Gastroesophageal sphincter (tissue), 4 donors: ENCODE data around the gene GTPBP2. TPM values are rescaled to one million over a fixed set of nuclear protein-coding genes. Genes with fewer than 3 reads are reported as not detected.

Experiments
- ATAC-seq: fragments of 150-250 bp; one replicate; pipeline ENCODE4 v1.9.1; 2016; ENCODE audit warnings: mild to moderate bottlenecking, moderate library complexity
- H3K27ac ChIP-seq, 4 donors: fragments of 200-600 bp; sonication (generic) in 3 of 4; 1 replicate in 3 of 4; 2 replicates in 1 of 4; pipeline ENCODE4 v1.5.1; 2016 to 2019
- H3K27me3 ChIP-seq: fragments of 200-600 bp; sonication (generic); one replicate; pipeline ENCODE4 v1.5.1; 2019
- H3K36me3 ChIP-seq, 2 donors: fragments of 200-600 bp; sonication (generic); one replicate each; pipeline ENCODE4 v1.5.1; 2019; ENCODE audit warnings: control low read depth in 1 of 2
- H3K4me1 ChIP-seq, 3 donors: fragments of 200-600 bp; sonication (generic); 1 replicate in 2 of 3; 2 replicates in 1 of 3; pipeline ENCODE4 v1.5.1; 2016 to 2019; ENCODE audit warnings: control low read depth in 2 of 3
- H3K4me3 ChIP-seq, 2 donors: fragments of 200-600 bp; sonication (generic); one replicate each; pipeline ENCODE4 v1.5.1; 2019; ENCODE audit warnings: mild to moderate bottlenecking in 1 of 2, moderate library complexity in 1 of 2
- H3K9me3 ChIP-seq, 3 donors: fragments of 200-600 bp; sonication (generic); one replicate each; pipeline ENCODE4 v1.5.1; 2017 to 2019; ENCODE audit warnings: control low read depth in 2 of 3
- EP300 ChIP-seq: sonication (generic); formaldehyde crosslinking; IDR thresholded peaks from one replicate; pipeline ENCODE4 v1.6.1; 2017; ENCODE audit warnings: antibody characterized with exemption, mild to moderate bottlenecking
- POLR2A ChIP-seq, 2 donors: fragments of 450-650 bp; IDR thresholded peaks; one replicate each; pipeline ENCODE4 v1.6.1; 2017; ENCODE audit warnings: antibody characterized with exemption in 2 of 2, mild to moderate bottlenecking in 2 of 2, moderate library complexity in 1 of 2
- POLR2AphosphoS5 ChIP-seq: sonication (generic); formaldehyde crosslinking; IDR thresholded peaks from one replicate; pipeline ENCODE4 v1.6.1; 2017; ENCODE audit warnings: antibody characterized with exemption
- WGBS, 2 donors: methylation state at CpG; one replicate each; pipeline ENCODE4 v1.1.5; 2018; ENCODE audit warnings: low coverage in 1 of 2; 5-methylcytosine and 5-hydroxymethylcytosine counted together
- total RNA-seq, 4 donors: library from RNA; depleted of rRNA; stranded (reverse); fragments of >200 nt; gene quantifications; one replicate each; pipeline ENCODE4 v1.1.0, GENCODE V29; 2016
- TF ChIP-seq, protein P1 (sequence below), 4 experiments: fragments of 200-600 bp in 2 of 4; fragments of 450-650 bp in 2 of 4; sonication (generic) in 1 of 4; IDR thresholded peaks; one replicate each; pipeline ENCODE4 v1.5.1; 2017 to 2019; ENCODE audit warnings: antibody characterized with exemption in 4 of 4, mild to moderate bottlenecking in 2 of 4, moderate library complexity in 2 of 4

Gene GTPBP2
- total RNA-seq, 4 donors from 2014 or later: 28.8 to 44.5 (median 31.4) TPM

DNA sequence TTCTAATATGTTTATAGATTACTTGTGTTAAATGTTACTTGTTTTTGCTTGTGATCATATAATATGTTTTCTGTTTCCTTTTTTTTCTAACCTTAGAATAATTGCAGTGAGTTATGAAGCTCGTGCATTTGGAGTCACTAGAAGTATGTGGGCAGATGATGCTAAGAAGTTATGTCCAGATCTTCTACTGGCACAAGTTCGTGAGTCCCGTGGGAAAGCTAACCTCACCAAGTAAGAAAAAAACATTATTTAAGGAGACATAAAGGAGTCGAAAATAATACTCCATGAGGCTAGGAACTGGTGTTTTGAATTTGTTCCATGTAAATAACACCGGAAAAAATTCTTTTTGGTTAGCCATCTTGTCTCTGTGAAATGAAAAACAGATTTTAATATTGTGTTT lies 46.2 kb downstream of the GTPBP2 start:
- peaks cover 6 to 57% of the 10 kb centered on the region in 2 donors for H3K36me3 ChIP-seq
- ATAC-seq: no peak
- WGBS, 2 donors: 65 to 74% methylated on average over 5 of the region's 5 CpGs

DNA sequence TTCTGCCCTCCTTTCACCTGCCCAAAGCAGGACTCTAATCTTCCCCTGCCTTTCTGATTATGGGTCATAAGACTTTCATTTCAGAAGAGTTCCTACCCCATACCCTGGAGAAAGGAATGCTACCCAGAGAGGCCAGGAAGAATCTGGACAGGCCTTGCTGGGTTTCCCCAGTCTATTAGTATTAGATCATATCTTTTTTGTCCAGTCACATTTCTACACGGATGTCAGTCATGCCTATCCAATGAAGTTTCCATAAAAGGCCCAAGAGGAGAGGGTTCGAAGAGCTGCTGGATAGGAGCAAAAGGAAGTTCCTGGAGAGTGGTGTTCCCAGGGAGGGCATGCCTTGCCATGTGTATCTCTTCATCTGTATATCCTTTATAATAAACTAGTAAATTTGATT lies 49.9 kb downstream of the GTPBP2 start:
- peaks cover 0 to 32% (median 7%) of the 10 kb centered on the region in 3 donors for H3K4me1 ChIP-seq
- H3K4me3 ChIP-seq: no peak overlapping the region
- peaks cover 0 to 23% of the 10 kb centered on the region in 2 donors for H3K36me3 ChIP-seq
- no peak overlapping the region for H3K27ac ChIP-seq
- no peaks in the 10 kb centered on the region for H3K27me3 ChIP-seq
- WGBS, 2 donors: 72 to 75% methylated on average over 2 of the region's 2 CpGs
- no peak for ATAC-seq
- H3K9me3 ChIP-seq: no peaks in the 10 kb centered on the region
- TF ChIP-seq EP300 (no peak), POLR2AphosphoS5 (no peak), POLR2A (IDR thresholded peaks at IDR 0.05) (no peak)
- TF ChIP-seq, protein P1, sequence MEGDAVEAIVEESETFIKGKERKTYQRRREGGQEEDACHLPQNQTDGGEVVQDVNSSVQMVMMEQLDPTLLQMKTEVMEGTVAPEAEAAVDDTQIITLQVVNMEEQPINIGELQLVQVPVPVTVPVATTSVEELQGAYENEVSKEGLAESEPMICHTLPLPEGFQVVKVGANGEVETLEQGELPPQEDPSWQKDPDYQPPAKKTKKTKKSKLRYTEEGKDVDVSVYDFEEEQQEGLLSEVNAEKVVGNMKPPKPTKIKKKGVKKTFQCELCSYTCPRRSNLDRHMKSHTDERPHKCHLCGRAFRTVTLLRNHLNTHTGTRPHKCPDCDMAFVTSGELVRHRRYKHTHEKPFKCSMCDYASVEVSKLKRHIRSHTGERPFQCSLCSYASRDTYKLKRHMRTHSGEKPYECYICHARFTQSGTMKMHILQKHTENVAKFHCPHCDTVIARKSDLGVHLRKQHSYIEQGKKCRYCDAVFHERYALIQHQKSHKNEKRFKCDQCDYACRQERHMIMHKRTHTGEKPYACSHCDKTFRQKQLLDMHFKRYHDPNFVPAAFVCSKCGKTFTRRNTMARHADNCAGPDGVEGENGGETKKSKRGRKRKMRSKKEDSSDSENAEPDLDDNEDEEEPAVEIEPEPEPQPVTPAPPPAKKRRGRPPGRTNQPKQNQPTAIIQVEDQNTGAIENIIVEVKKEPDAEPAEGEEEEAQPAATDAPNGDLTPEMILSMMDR (IDR thresholded peaks at IDR 0.05): no peak

More for the DNA sequence above, 46.2 kb downstream of the GTPBP2 start:
- Histone ChIP-seq H3K4me1 (peaks cover 0 to 5% (median 0%) of the 10 kb centered on the region in 3 donors), H3K27me3 (no peaks in the 10 kb centered on the region), H3K4me3 (no peak overlapping the region), H3K27ac (no peak overlapping the region), H3K9me3 (no peaks in the 10 kb centered on the region)
- TF ChIP-seq EP300 (no peak), POLR2A (IDR thresholded peaks at IDR 0.05) (no peak), POLR2AphosphoS5 (no peak)

DNA sequence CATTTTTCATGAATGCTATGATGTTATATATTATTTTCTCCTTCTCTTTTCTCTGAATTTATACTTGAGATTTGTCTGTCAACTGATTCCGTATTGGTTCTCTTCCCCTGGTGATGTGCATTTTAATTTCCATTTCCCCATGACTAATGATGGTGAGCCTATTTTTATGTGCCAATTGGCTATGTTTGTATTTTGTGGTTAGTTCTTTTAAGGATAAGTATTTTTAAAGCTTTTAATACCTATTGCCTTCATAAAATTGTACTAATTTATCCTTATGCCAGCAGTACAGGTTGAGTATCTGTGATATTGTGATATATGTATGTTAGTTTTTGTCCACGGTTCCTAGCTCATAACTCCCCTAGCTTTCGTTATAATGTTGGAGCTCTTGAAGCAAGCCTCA lies 50.3 kb downstream of the GTPBP2 start:
- no peak for ATAC-seq
- Histone ChIP-seq H3K27ac (no peak overlapping the region), H3K4me1 (peaks cover 0 to 37% (median 7%) of the 10 kb centered on the region in 3 donors), H3K36me3 (peaks cover 0 to 18% of the 10 kb centered on the region in 2 donors), H3K27me3 (no peaks in the 10 kb centered on the region), H3K9me3 (no peaks in the 10 kb centered on the region), H3K4me3 (no peak overlapping the region)
- TF ChIP-seq, protein P1 (IDR thresholded peaks at IDR 0.05): no peak
- TF ChIP-seq EP300: no peak
- no peak for TF ChIP-seq POLR2AphosphoS5
- no peak for TF ChIP-seq POLR2A (IDR thresholded peaks at IDR 0.05)
- 79 to 88% methylated on average over 3 of the region's 3 CpGs for WGBS, 2 donors

DNA sequence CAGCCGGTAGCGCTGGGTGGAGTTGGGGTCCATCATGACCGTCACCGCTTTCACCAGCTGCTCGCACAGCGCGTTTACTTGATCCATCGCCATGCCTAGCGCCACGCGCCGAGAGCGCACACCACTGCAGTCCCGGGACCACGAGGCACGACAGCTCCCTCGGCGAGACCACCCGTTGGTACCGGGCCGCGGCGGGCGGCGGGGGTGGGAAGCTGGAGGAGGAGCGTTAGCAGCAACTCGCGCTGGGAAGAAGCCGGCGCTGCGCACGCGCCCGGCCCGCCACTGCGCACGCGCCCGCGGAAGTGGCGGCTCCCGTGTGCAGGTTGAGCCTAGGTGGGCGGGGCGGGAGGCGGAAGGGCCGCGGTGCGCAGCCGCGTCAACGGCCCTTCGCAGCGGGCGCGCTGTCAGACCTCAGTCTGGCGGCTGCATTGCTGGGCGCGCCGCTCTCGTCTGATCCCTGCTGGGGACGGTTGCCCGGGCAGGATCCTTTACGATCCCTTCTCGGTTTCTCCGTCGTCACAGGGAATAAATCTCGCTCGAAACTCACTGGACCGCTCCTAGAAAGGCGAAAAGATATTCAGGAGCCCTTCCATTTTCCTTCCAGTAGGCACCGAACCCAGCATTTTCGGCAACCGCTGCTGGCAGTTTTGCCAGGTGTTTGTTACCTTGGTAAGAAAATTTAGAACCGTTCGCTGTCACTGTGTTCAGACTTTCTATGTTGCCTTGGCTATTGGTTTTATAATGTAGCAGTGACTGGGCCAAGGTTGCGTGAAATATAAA lies 53.1 kb downstream of the GTPBP2 start, which contains the start of the genes POLH and XPO5:
Gene POLH, plus strand, starts transcription at position 414 of the 780 bp plus-strand sequence. CDS start 6,135 bp downstream, outside the sequence.
Gene XPO5, minus strand, starts transcription at position 267 of the 780 bp plus-strand sequence. Its CDS starts 174 bp downstream, at position 93.
- H3K4me3 ChIP-seq: peak within 1 kb of the TSS; percentile 78 to 89
- no peaks in the 10 kb centered on the region for H3K27me3 ChIP-seq
- peaks cover 0 to 37% (median 7%) of the 10 kb centered on the region in 3 donors for H3K4me1 ChIP-seq
- peak; percentile 99 for ATAC-seq
- peaks cover 0 to 25% of the 10 kb centered on the region in 2 donors for H3K36me3 ChIP-seq
- H3K9me3 ChIP-seq: no peaks in the 10 kb centered on the region
- TF ChIP-seq EP300: no peak
- TF ChIP-seq POLR2AphosphoS5: peak; percentile 72
- TF ChIP-seq POLR2A (IDR thresholded peaks at IDR 0.05): peak; percentile 75 to 78
- TF ChIP-seq, protein P1 (IDR thresholded peaks at IDR 0.05): peak in 2 of 4 experiments; percentile 3 to 25
- WGBS, 2 donors: 0 to 2% methylated on average over 9 to 11 of the region's 76 CpGs
- peak within 1 kb of the TSS; percentile 32 to 83 (median 80) for H3K27ac ChIP-seq

DNA sequence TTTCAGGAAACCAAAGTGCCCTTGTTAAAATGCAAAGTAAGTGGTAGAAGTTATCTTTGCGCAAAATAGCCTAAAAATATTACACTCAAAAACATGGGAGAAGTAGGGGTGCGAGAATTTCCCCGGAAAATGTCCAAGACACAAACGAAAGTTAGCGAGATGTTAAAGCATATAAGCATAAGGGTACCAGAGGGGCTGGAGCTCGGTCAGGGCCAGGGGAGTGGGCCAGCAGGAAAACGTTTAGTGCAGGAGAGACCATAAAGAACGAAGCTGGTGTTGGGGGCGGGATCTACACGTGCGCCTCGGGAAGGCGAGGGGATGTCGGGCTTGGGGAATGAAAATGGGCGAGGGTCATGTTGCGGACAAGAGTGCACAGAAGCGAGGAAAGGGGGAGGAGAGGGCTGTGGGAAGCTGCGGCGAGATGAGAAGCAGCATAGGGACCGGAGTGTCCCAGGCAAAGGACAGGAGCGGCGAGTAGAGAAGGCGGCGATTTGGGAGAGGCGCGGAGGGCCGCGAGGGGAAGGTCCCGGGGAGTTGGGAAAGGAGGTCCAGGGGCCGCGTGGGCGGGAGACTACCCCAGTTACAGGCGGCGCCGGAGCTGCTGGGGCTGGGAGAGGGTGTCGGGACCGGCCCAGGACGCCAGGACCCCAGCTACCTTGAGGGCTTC lies 53.8 kb downstream of the GTPBP2 start:
- H3K36me3 ChIP-seq: peaks cover 0 to 33% of the 10 kb centered on the region in 2 donors
- TF ChIP-seq POLR2A (IDR thresholded peaks at IDR 0.05): no peak
- no peak for TF ChIP-seq POLR2AphosphoS5
- TF ChIP-seq, protein P1 (IDR thresholded peaks at IDR 0.05): no peak
- TF ChIP-seq EP300: no peak
- peak; percentile 37 for ATAC-seq
- 0% methylated on average over 29 to 31 of the region's 38 CpGs for WGBS, 2 donors
- no peaks in the 10 kb centered on the region for H3K27me3 ChIP-seq
- H3K4me3 ChIP-seq: peak overlapping the region; percentile 78 to 89
- no peaks in the 10 kb centered on the region for H3K9me3 ChIP-seq
- H3K4me1 ChIP-seq: peaks cover 0 to 37% (median 7%) of the 10 kb centered on the region in 3 donors
- peak overlapping the region in 3 of 4 donors; percentile 78 to 83 (median 81) for H3K27ac ChIP-seq
